Measurements from ENCODE around the gene ADRA2B. TPM values are rescaled to one million over a fixed set of nuclear protein-coding genes. Genes with fewer than 3 reads are reported as not detected.
A peak's percentile ranks its signal among the peaks of the same experiment; 100 is the strongest.

Gene ADRA2B
- total and polyA plus RNA-seq, 2 donors (not counting 1 experiment from before 2014, with no cell fraction given), result 0.27 to 0.46 TPM

- Mint-ChIP-seq H3K27me3 (no peaks in the 10 kb centered on the region), H3K27ac (peak overlapping the region; percentile 98), H3K9me3 (ENCODE audit: insufficient read depth) (no peaks in the 10 kb centered on the region), H3K4me1 (peaks cover 70% of the 10 kb centered on the region), H3K4me3 (peak overlapping the region; percentile 87)
- ChIA-PET CTCF (interaction anchor here (1.4 to 23.6 kb wide), 4 partner anchors 8 to 22 kb away, joined by 3 to 1065 read pairs (median 20); partner anchors contain the start of gene ASTL), POLR2A (interaction anchor here (0.8 to 7.9 kb wide), 4 partner anchors 10 to 15 kb away, joined by 3 to 47 read pairs (median 4); no protein-coding TSS in a partner anchor)
- Histone ChIP-seq H3K79me2 (ENCODE audit: control insufficient read depth, insufficient read depth, low read length) (peaks cover 2% of the 10 kb centered on the region), H3K9me3 (ENCODE audit: control extremely low read depth in 1 of 3, control insufficient read depth in 2 of 3, insufficient read depth in 1 of 3, low read length in 2 of 3) (no peaks in the 10 kb centered on the region), H3K36me3 (replicated peaks in 1 of 2; ENCODE audit: control extremely low read depth in 1 of 2, control insufficient read depth in 1 of 2, extremely low read depth in 1 of 2, insufficient read depth in 2 of 2, low read length in 1 of 2) (no peaks in the 10 kb centered on the region), H4K20me1 (ENCODE audit: control insufficient read depth, insufficient read depth, low read length, poor library complexity, severe bottlenecking) (peaks cover 13% of the 10 kb centered on the region), H3K4me3 (ENCODE audit: control extremely low read depth in 1 of 5, extremely low read depth in 1 of 5, insufficient read depth in 1 of 5, low read depth in 2 of 5, low read length in 4 of 5) (peak overlapping the region in 4 of 5 experiments; percentile 23 to 60 (median 34)), H3K27me3 (replicated peaks in 1 of 4; ENCODE audit: control extremely low read depth in 1 of 4, control insufficient read depth in 3 of 4, insufficient read depth in 4 of 4, low read length in 3 of 4) (no peaks in the 10 kb centered on the region), H2AFZ (ENCODE audit: insufficient read depth, low read depth, low read length, poor library complexity, severe bottlenecking) (peak overlapping the region; percentile 63), H3K4me1 (ENCODE audit: control insufficient read depth in 2 of 2, insufficient read depth in 2 of 2, low read length in 2 of 2) (peaks cover 46 to 63% of the 10 kb centered on the region in 2 donors), H3K9ac (ENCODE audit: low read length) (peak overlapping the region; percentile 51), H3K27ac (ENCODE audit: low read length in 2 of 2) (peak overlapping the region; percentile 95 to 97), H3K4me2 (replicated peaks; ENCODE audit: low read depth, low read length, poor library complexity, severe bottlenecking) (peak overlapping the region; percentile 91)
- TF ChIP-seq CTCF (IDR thresholded peaks at IDR 0.05), result peak; percentile 19
- TF ChIP-seq EZH2 (IDR thresholded peaks at IDR 0.05; ENCODE audit: borderline replicate concordance, insufficient read depth, low read depth, low read length, poor library complexity, severe bottlenecking), result no peak
- peak; percentile 61 for ATAC-seq (ENCODE audit: low read depth)
- intact Hi-C loops (cut with micrococcal nuclease), result loop anchor here (1.0 kb wide), 2 partner anchors 9 to 173 kb away; no protein-coding TSS in a partner anchor
- DNase-seq, result peak; percentile 98
- WGBS (ENCODE audit: insufficient coverage), result 26% methylated on average over 28 of the region's 29 CpGs
Observed at GRCh38 chr2:96148410-96149217, 32.2 kb upstream of the ADRA2B start.
